T-helper 2 cell treated with Interferon-gamma antibody and Interleukin-4, amounts not matched to agents 100 ng/mL and 5 ng/mL, for 36 hours (primary cell): ENCODE measurements around the gene ADORA2B. TPM values are rescaled to one million over a fixed set of nuclear protein-coding genes. Genes with fewer than 3 reads are reported as not detected.

Experiments
- intact Hi-C: fragments of 100-400 bp; cut with micrococcal nuclease; formaldehyde crosslinking; loops from one replicate; pipeline ENCODE4 v1.15.1; 2023
- total RNA-seq: library from RNA; stranded (reverse); gene quantifications from 2 replicates; pipeline ENCODE4 v1.2.3, GENCODE V29; 2022

Gene ADORA2B
- total RNA-seq, 1 donor from 2014 or later = 1.00 TPM

GRCh38 chr17:15952916-15953790 is 8.2 kb downstream of the ADORA2B start:
- intact Hi-C loops = loop anchor here (10.0 kb wide), 1 partner anchor 1642 kb away; the partner anchor contains the start of gene PEMT

- intact Hi-C loops = loop anchor here (10.0 kb wide), 1 partner anchor 1641 kb away; the partner anchor contains the start of gene PEMT
Measured at GRCh38 chr17:15954222-15954621, 9.3 kb downstream of the ADORA2B start.

GRCh38 chr17:15955793-15956541 is 11.0 kb downstream of the ADORA2B start:
- intact Hi-C loops = loop anchor here (5.0 to 10.0 kb wide), 3 partner anchors 69 to 1639 kb away; partner anchors contain the start of gene PEMT

- intact Hi-C loops = loop anchor here (5.0 to 10.0 kb wide), 3 partner anchors 70 to 1638 kb away; partner anchors contain the start of gene PEMT
Measured at GRCh38 chr17:15957206-15957605, 12.3 kb downstream of the ADORA2B start.

- intact Hi-C loops = loop anchor here (2.0 to 10.0 kb wide), 4 partner anchors 13 to 1637 kb away; partner anchors contain the start of genes ADORA2B and PEMT
Measured at GRCh38 chr17:15957608-15958307, 12.8 kb downstream of the ADORA2B start.

GRCh38 chr17:15958484-15958854 is 13.5 kb downstream of the ADORA2B start:
- intact Hi-C loops = loop anchor here (2.0 to 10.0 kb wide), 4 partner anchors 14 to 1636 kb away; partner anchors contain the start of genes ADORA2B and PEMT

GRCh38 chr17:15963670-15964110 is 18.8 kb downstream of the ADORA2B start:
- intact Hi-C loops = no loop called here

GRCh38 chr17:15965528-15965927 is 20.6 kb downstream of the ADORA2B start:
- intact Hi-C loops = no loop called here

- intact Hi-C loops = no loop called here
Measured at GRCh38 chr17:15966183-15966878, 21.4 kb downstream of the ADORA2B start.

GRCh38 chr17:15966879-15967248 is 21.9 kb downstream of the ADORA2B start:
- intact Hi-C loops = no loop called here

GRCh38 chr17:15967706-15968399 is 22.9 kb downstream of the ADORA2B start:
- intact Hi-C loops = no loop called here

GRCh38 chr17:15969463-15969862 is 24.5 kb downstream of the ADORA2B start:
- intact Hi-C loops = no loop called here

- intact Hi-C loops = no loop called here
Measured at GRCh38 chr17:15970500-15970899, 25.6 kb downstream of the ADORA2B start.

- intact Hi-C loops = no loop called here
Measured at GRCh38 chr17:15971098-15971678, 26.3 kb downstream of the ADORA2B start.

- intact Hi-C loops = no loop called here
Measured at GRCh38 chr17:15971882-15972281, 27.0 kb downstream of the ADORA2B start.

- intact Hi-C loops = no loop called here
Measured at GRCh38 chr17:15972497-15972951, 27.6 kb downstream of the ADORA2B start.

- intact Hi-C loops = no loop called here
Measured at GRCh38 chr17:15973016-15973415, 28.1 kb downstream of the ADORA2B start.

GRCh38 chr17:15973834-15974233 is 28.9 kb downstream of the ADORA2B start:
- intact Hi-C loops = no loop called here

GRCh38 chr17:15977894-15978293 is 33.0 kb downstream of the ADORA2B start:
- intact Hi-C loops = no loop called here
